GM12875 (cell line): ENCODE measurements around the gene LGR6.

Experiments
- H3K4me3 ChIP-seq: one replicate; pipeline ENCODE4 v1.5.1; 2011; ENCODE audit warnings: low read depth, low read length, control low read depth
- CTCF ChIP-seq: IDR thresholded peaks from 2 replicates; pipeline ENCODE4 v1.5.1; 2011; ENCODE audit warnings: low read depth, mild to moderate bottlenecking, control low read depth, inconsistent platforms, low read length, moderate library complexity, borderline replicate concordance; ENCODE audit not compliant: insufficient read depth

LGR6 gene

GRCh38 chr1:202302166-202302565, 108.6 kb downstream of the LGR6 start:
- TF ChIP-seq CTCF = no peak
- H3K4me3 ChIP-seq = no peak overlapping the region

GRCh38 chr1:202304375-202304774, 110.8 kb downstream of the LGR6 start:
- H3K4me3 ChIP-seq = no peak overlapping the region
- no peak for TF ChIP-seq CTCF

- no peak for TF ChIP-seq CTCF
- no peak overlapping the region for H3K4me3 ChIP-seq
These were observed 111.6 kb downstream of the LGR6 start for GRCh38 chr1:202305168-202305567.

- H3K4me3 ChIP-seq = no peak overlapping the region
These were observed 113.1 kb downstream of the LGR6 start for GRCh38 chr1:202306535-202307345.

GRCh38 chr1:202310071-202310725, 116.6 kb downstream of the LGR6 start:
- H3K4me3 ChIP-seq = no peak overlapping the region
- no peak for TF ChIP-seq CTCF

More at GRCh38 chr1:202306535-202307345, 113.1 kb downstream of the LGR6 start:
- TF ChIP-seq CTCF = no peak

- H3K4me3 ChIP-seq = no peak overlapping the region
- no peak for TF ChIP-seq CTCF
These were observed 117.1 kb downstream of the LGR6 start for GRCh38 chr1:202310746-202311145.
